Astrocyte of the cerebellum (primary cell): ENCODE measurements around the gene RNF217.

ENCODE experiments used
- DNase-seq: peaks from one replicate; pipeline ENCODE4 v3.0.0-alpha.2; 2011; ENCODE audit warnings: low read depth
- H3K4me3 ChIP-seq: 2 replicates; pipeline ENCODE4 v1.5.1; 2011; ENCODE audit warnings: mild to moderate bottlenecking, low read depth, low read length, moderate library complexity
- CTCF ChIP-seq: IDR thresholded peaks from 2 replicates; pipeline ENCODE4 v1.5.1; 2012; ENCODE audit warnings: low read length, low read depth, moderate library complexity, mild to moderate bottlenecking; ENCODE audit errors: missing control alignments
- in situ Hi-C: cut with HindIII; loops from 2 replicates; pipeline ENCODE4 v1.10.0; 2017; ENCODE audit warnings: low sequenced_read_pairs

RNF217 gene

DNA sequence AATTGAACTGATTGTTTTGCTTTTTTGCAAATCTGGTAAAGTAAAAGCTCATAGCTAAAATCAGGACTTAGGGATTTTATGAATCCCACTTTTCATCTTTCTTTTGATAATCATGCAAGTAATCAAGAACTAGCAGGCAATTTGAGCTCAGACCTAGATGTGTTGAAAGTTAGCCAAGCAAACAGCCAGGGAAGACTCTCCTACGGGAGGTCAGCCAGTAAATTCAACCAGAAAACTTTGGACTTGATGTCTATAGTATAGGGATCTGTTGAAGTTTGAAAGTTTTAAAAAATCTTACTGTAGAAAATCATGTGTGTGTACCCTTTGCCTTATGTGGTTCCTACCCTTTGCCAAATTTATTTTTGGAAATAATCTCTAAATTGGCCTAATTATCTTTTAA, 96.3 kb downstream of the RNF217 start:
- no peak for DNase-seq
- in situ Hi-C loops, result no loop called here
- no peak for TF ChIP-seq CTCF
- H3K4me3 ChIP-seq, result no peak overlapping the region

- no peak for TF ChIP-seq CTCF
- H3K4me3 ChIP-seq, result no peak overlapping the region
- in situ Hi-C loops, result no loop called here
- DNase-seq, result no peak
Measured at GRCh38 chr6:125063307-125063706, 101.1 kb downstream of the RNF217 start.

DNA sequence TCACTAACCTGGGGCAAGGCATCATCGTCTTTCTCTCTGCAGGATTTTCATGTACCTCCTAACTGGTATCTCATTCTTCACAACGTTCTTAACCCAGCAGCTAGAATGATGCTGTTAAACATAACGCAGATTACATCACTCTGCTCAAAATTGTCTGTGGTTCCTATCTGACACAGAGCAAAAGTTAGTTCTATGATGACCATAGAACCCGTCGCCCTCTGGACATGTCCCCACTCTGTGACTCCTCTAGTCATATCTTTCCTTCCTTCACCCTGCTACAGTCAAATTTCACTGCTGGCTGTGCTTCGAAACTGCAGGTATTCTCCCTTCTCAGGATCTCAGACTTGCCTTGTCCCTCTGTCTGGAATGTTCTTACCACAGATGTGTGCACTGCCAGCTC, 103.9 kb downstream of the RNF217 start:
- H3K4me3 ChIP-seq, result no peak overlapping the region
- in situ Hi-C loops, result no loop called here
- no peak for DNase-seq
- TF ChIP-seq CTCF, result no peak

GRCh38 chr6:125066964-125067363, 104.7 kb downstream of the RNF217 start:
- in situ Hi-C loops, result no loop called here
- H3K4me3 ChIP-seq, result no peak overlapping the region
- peak; percentile 87 for DNase-seq
- TF ChIP-seq CTCF, result no peak

GRCh38 chr6:125067552-125067951, 105.3 kb downstream of the RNF217 start:
- in situ Hi-C loops, result no loop called here
- no peak for TF ChIP-seq CTCF
- H3K4me3 ChIP-seq, result no peak overlapping the region
- no peak for DNase-seq

- DNase-seq, result no peak
- in situ Hi-C loops, result no loop called here
Measured at GRCh38 chr6:125073071-125073470, 110.8 kb downstream of the RNF217 start.

More at GRCh38 chr6:125073071-125073470, 110.8 kb downstream of the RNF217 start:
- TF ChIP-seq CTCF, result no peak
- H3K4me3 ChIP-seq, result no peak overlapping the region
